ENCODE data around the gene KCNQ1OT1. TPM values are rescaled to one million over a fixed set of nuclear protein-coding genes. Genes with fewer than 3 reads are reported as not detected.

KCNQ1OT1 gene
- total RNA-seq, 1 donor from 2014 or later = 2.2 TPM

- no peak for DNase-seq (ENCODE audit: extremely low read depth, low read depth, low spot score)
Measured at GRCh38 chr11:2737866-2738265, 38.1 kb upstream of the KCNQ1OT1 start.

- DNase-seq (ENCODE audit: extremely low read depth, low read depth, low spot score) = no peak
Measured at GRCh38 chr11:2737226-2737590, 37.4 kb upstream of the KCNQ1OT1 start.

GRCh38 chr11:2736577-2737225 lies 36.9 kb upstream of the KCNQ1OT1 start:
- no peak for DNase-seq (ENCODE audit: extremely low read depth, low read depth, low spot score)

GRCh38 chr11:2735053-2735589 lies 35.3 kb upstream of the KCNQ1OT1 start:
- no peak for DNase-seq (ENCODE audit: extremely low read depth, low read depth, low spot score)

GRCh38 chr11:2734181-2735052 lies 34.6 kb upstream of the KCNQ1OT1 start:
- DNase-seq (ENCODE audit: extremely low read depth, low read depth, low spot score) = no peak

GRCh38 chr11:2732940-2733628 lies 33.3 kb upstream of the KCNQ1OT1 start:
- no peak for DNase-seq (ENCODE audit: extremely low read depth, low read depth, low spot score)

- DNase-seq (ENCODE audit: extremely low read depth, low read depth, low spot score) = no peak
Measured at GRCh38 chr11:2732261-2732939, 32.6 kb upstream of the KCNQ1OT1 start.

DNA sequence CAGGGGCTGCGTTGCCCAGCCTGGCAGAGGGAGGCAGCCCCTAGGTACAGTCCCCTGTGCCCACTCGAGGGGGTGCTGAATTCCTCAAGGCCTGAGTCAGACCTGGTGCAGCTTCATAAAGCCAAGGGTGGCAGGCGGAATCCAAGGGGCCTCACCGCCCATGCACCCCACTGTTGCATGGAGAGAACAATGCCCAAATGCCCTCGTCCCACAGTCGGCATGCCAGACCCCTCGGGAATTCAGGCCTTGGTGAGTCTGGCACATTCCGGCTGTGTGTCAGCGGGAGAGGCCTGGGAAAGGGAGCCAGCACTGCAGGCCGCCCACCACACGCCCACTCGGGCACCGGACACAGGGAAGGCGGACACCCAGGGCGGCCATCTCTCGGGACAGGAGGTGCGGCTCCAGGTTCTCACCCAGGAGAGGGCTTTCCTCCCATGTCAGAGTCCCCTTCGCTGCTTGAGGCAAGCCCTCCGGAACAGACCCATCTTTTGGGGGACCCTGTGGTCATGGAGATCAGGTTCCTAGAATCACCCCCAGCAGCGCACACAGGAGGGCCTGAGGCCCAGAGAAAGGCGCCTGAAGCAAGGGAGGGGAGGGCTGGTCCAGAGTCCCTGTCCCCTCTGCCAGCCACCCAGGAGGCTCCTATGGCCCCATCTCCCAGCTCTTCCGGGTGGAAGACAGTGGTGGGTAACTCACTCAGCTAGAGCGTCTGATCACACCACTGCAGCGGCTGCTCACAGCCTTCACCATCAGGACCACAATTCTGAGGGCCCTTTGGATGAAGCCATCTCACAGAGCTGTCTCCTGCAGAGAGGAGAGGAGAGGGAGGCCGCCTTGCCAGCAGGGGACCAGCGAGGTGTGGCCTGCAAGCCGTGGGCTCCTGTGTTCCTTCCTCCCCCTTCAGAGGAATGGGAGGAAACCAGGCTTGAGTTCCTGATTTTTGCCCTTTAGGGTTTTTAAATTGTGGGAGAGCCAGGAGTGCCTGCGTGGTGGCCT lies 31.6 kb upstream of the KCNQ1OT1 start:
- DNase-seq (ENCODE audit: extremely low read depth, low read depth, low spot score) = no peak

DNA sequence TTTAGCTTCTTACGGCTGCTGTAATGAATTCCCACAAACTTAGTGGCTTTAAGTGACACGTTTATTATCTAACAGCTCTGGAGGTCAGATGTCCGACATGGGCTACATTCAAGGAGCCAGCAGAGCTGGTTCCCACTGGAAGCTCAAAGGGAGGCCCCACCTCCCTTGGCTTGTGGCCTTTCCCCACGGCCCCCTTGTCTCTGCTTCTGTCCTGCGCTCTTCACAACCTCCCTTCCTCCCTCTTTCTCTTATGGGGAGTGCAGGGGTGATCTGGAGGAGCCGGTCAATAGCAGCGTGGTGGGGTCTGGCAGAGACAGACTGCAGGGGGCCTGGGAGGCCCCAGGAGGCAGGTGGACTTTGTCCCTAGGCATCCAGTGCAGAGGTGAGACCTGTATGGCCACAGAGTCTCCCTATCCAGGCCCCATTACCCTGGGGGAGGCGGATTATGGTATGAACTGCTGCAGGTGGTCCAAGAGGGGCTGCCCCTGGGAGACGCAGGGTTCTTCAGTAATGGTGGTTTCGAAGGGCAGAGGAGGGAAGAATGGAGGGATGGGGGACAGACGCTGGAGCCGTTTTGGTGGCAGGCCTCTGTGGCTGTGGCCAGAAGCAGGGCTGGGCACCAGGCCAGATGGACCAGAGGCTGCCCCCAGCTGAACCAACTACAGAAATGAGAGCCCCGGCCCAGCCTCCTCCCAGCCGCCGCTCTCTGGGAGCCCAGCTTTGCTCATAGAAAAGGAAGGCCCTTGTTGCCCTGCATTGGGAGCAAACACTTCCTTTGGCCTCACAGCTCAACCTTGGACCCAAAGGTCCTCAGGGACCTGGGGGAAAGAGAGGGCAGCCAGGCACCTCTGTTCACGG lies 30.7 kb upstream of the KCNQ1OT1 start:
- DNase-seq (ENCODE audit: extremely low read depth, low read depth, low spot score) = no peak

DNA sequence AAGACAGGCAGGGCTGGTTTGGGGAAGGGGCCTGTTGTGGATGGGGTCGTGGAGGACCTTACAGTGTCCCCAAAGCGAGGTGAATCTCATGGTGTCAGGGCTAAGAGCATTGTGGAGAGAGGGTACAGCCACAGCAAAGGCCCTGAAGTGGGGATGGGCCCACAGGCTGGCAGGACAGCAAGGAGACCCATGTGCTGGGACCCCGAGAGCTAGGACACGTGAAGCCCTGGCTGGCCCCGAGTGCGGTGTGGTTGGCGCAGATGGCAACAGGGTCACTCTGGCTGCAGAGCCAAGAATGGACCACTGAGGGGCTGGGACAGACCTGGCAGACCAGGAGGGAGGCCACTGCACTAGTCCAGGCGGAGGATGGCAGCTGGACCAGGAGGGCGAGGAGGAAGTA lies 30.0 kb upstream of the KCNQ1OT1 start:
- DNase-seq (ENCODE audit: extremely low read depth, low read depth, low spot score) = no peak

DNA sequence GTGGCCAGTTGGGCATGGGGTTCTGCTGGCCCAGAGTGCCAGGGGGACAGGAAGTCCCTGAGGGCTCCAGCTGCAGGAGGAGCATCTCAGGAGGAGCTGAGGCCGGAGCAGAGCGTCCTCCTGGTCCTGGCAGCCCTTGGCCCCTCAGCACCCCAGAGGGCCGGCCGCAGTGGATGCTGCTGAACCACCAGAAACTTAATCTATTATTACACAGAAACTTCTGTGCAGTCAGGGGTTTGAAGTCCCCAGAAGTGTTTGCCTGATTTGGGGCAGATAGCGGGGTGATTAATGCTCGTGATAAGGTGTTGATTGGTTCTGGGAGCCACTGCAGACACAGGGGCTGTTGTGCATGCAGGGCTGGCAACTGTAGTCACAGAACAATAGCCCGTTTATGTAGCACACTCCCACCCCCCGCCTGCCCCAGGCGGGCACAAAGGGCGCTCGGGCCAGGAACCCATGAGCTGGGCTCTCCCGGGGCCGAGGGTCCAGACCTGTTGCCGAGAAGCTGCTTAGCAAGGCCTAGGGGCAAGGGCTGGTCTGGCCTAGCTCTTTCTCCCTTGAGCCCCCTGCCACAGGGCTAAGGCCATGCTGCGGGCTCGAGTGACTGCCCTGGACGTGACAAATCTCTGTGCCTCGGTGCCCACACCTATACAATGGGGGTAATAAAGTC lies 29.0 kb upstream of the KCNQ1OT1 start:
- no peak for DNase-seq (ENCODE audit: extremely low read depth, low read depth, low spot score)

DNA sequence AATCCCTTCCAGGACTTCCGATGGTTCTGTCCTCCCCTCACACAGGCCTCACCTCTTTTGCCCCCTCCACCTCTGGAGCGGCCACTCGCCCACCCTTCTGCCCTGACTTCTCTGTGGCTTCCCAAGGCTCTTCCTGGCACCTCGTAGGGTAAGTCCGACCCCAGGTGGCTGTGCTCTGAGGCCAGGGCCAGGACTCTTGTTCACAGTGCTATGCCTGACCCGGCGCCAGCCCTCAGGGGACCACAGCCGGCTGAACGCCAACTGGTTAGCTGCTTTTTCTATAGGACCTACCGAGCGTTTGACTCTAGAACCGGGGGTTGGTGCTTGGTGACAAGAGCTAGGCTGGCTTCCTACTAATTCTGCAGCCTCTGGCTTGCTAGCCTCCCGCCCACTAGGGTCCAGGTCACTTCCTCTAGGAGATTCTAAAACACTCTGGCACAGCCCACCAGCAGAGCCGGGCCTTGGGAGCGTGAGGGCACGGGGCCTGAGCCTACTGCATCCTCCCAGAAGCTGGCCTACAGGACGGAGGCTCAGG lies 28.4 kb upstream of the KCNQ1OT1 start:
- no peak for DNase-seq (ENCODE audit: extremely low read depth, low read depth, low spot score)

- DNase-seq (ENCODE audit: extremely low read depth, low read depth, low spot score) = no peak
Measured at GRCh38 chr11:2726964-2727363, 27.2 kb upstream of the KCNQ1OT1 start.

DNA sequence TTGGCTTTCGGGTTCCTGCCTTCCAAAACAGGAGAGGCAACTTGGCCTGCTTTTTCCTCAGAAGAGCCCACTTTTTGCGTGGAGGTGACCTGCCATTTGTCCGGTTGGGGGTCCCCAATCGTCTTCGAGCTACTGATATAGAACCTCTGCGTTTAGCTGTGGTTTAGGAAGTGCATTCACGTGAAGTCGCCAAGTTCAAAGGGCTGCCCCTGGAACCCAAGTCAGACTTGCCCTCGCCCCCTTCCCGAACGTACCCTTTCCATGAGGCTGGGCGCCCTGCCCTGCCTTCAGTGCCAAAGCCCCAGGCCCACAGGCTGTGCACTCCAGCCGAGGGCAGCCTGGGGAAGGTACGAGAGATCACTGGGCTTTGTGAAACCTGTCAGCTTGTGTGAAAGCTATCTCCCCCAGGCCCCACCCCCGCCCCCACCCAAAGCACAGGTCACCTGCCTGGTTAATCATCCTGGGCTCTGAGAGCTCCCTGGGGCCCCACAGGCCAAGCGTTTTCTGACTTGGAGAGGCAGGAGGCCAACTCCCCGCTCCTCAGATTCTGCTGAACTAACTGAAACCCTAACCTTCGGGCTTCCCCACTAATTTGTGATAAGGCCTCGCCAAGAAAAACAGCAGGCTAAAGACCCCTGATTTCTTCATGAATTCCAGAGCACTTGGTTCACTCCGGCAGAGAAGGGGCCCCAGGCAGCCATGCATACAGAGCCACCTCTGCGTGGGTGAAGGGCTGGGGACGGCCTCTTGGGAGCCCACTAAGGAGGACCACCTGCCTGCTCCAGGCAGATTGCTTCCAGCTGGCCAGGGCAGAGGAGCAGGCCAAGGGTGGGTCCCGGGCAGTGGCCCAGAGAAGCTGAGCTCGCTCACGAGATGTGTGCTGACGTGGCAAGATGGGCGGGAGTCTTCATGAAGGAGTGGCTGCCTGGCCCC lies 25.8 kb upstream of the KCNQ1OT1 start:
- DNase-seq (ENCODE audit: extremely low read depth, low read depth, low spot score) = no peak

DNA sequence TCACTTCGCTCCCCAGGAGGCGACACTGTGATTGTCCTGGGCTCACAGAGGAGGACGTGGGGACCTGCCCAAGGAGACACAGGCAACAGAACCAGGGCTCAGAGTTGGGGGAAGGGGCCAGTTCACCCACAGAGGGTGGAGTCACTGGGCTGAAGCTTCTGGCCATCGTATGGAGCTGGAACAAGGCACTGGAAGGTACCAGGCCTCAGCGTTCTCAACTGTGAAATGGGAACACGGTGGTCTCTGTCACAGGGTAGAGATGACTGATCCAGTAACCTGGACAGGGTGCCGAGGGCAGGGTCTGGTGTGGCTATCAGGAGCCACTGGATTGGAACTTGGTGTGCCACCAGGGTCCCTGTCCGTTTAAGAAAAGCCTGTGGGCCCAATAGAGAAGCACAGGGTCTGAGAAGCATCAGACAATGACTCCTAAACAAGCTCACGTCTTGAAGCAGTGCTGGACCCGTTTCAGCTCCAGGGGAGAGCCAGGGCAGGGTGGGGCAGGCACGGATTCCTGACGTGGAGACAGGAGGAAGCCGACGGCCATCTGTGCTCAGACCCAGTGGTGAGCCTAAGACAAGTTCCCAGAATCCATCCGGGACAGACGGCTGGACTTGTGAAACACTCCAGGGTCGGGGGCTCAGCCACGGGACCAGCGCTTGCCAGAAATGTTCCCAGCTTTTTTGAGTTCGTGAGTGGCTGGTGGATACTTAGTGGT lies 25.0 kb upstream of the KCNQ1OT1 start:
- DNase-seq (ENCODE audit: extremely low read depth, low read depth, low spot score) = no peak

DNA sequence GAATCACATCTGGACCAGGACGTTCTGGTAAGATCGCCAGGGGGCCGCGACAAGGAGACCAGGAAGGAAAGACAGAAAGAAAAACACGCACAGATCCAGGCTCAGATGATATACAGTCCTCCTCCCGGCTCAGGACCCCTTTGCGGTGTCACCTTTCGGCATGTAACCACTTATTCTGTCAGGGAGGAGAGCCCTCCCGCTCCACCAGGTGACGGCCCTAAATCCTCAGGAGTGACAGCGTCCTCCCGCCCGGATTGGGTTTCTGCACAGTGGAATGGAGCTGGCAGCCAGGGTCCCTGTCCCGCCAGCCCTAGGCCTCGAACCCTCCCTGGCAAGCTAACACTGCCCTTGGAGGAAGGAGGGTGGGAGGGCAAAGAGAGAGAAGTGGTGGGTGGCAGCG lies 24.3 kb upstream of the KCNQ1OT1 start:
- DNase-seq (ENCODE audit: extremely low read depth, low read depth, low spot score) = no peak

All from glomerular endothelial cell (primary cell).